IMR-90 (cell line): ENCODE measurements around the gene THY1. TPM values are rescaled to one million over a fixed set of nuclear protein-coding genes. Genes with fewer than 3 reads are reported as not detected.

Source experiments
- ATAC-seq: fragments of 200-7000 bp; cut with Tn5 transposase; 2 replicates; pipeline ENCODE4 v1.9.1; 2020; ENCODE audit warnings: low read depth, mild to moderate bottlenecking, moderate library complexity
- BruUV-seq: library from RNA; stranded (reverse); fragments of 400-500 nt; replicated peaks from 2 replicates; lab custom pipeline; 2021; lab: Mats Ljungman, UMichigan
- CTCF ChIA-PET: fragments of 300-600 bp; formaldehyde crosslinking; extraction: SDS; loops from one replicate; lab custom pipeline; 2021; ENCODE audit warnings: antibody characterized with exemption; lab: Yijun Ruan, JAX
- POLR2A ChIA-PET: fragments of 300-600 bp; sonication (Branson Sonifier 250); formaldehyde crosslinking; loops from one replicate; lab custom pipeline; 2022; ENCODE audit warnings: antibody characterized with exemption; ENCODE audit not compliant: unreplicated experiment; lab: Charles Lee
- DNase-seq: peaks from one replicate; pipeline ENCODE4 v3.0.0; 2013
- H2AFZ ChIP-seq: replicated peaks from 2 replicates; pipeline ENCODE3; 2013; ENCODE audit warnings: low read length, mild to moderate bottlenecking; ENCODE audit not compliant: poor library complexity
- H2AK5ac ChIP-seq: 2 replicates; pipeline ENCODE4 v1.6.1; 2013; ENCODE audit warnings: low read depth, low read length, inconsistent platforms
- H2AK9ac ChIP-seq: replicated peaks from 2 replicates; pipeline ENCODE3; 2013; ENCODE audit warnings: mild to moderate bottlenecking, low read depth, low read length, moderate library complexity; ENCODE audit not compliant: poor library complexity
- H2BK120ac ChIP-seq: 2 replicates; pipeline ENCODE4 v1.6.1; 2013; ENCODE audit warnings: low read depth, low read length, inconsistent platforms
- H2BK15ac ChIP-seq: 3 replicates; pipeline ENCODE4 v1.6.1; 2013; ENCODE audit warnings: low read depth, low read length, inconsistent platforms
- H2BK20ac ChIP-seq: 2 replicates; pipeline ENCODE4 v1.6.1; 2013; ENCODE audit warnings: low read depth, mild to moderate bottlenecking, inconsistent platforms, low read length, moderate library complexity
- H2BK5ac ChIP-seq: 2 replicates; pipeline ENCODE4 v1.6.1; 2013; ENCODE audit warnings: mild to moderate bottlenecking, low read depth, low read length, inconsistent platforms; ENCODE audit not compliant: poor library complexity, severe bottlenecking
- H3K14ac ChIP-seq: replicated peaks from 2 replicates; pipeline ENCODE4 v1.6.1; 2013; ENCODE audit warnings: low read depth, low read length, inconsistent platforms
- H3K18ac ChIP-seq: 2 replicates; pipeline ENCODE4 v1.6.1; 2013; ENCODE audit warnings: low read depth, low read length, control low read depth
- H3K23ac ChIP-seq: 2 replicates; pipeline ENCODE4 v1.6.1; 2013; ENCODE audit warnings: low read depth, low read length, inconsistent platforms
- H3K27ac ChIP-seq: 2 replicates; pipeline ENCODE4 v1.5.1; 2013; ENCODE audit warnings: mild to moderate bottlenecking, control low read depth, low read length; ENCODE audit not compliant: insufficient read depth
- H3K27me3 ChIP-seq: 2 replicates; pipeline ENCODE4 v1.6.1; 2013; ENCODE audit warnings: low read length; ENCODE audit not compliant: control insufficient read depth, insufficient read depth
- H3K36me3 ChIP-seq: 2 replicates; pipeline ENCODE4 v1.6.1; 2013; ENCODE audit warnings: low read length, mixed read lengths; ENCODE audit not compliant: control insufficient read depth, insufficient read depth
- H3K4ac ChIP-seq: 2 replicates; pipeline ENCODE4 v1.6.1; 2013; ENCODE audit warnings: low read depth, low read length, inconsistent platforms
- H3K4me1 ChIP-seq: 2 replicates; pipeline ENCODE4 v1.6.1; 2013; ENCODE audit warnings: low read length, mixed read lengths; ENCODE audit not compliant: control insufficient read depth, insufficient read depth
- H3K4me2 ChIP-seq: 2 replicates; pipeline ENCODE4 v1.6.1; 2013; ENCODE audit warnings: low read depth, mild to moderate bottlenecking, control low read depth, low read length, moderate library complexity
- H3K4me3 ChIP-seq: 2 replicates; pipeline ENCODE4 v1.5.1; 2013; ENCODE audit warnings: low read depth, mild to moderate bottlenecking, control low read depth, low read length, moderate library complexity; ENCODE audit not compliant: insufficient read depth
- H3K56ac ChIP-seq: 2 replicates; pipeline ENCODE4 v1.6.1; 2013; ENCODE audit warnings: low read length, inconsistent platforms; ENCODE audit not compliant: insufficient read depth; ENCODE audit errors: extremely low read depth
- H3K79me1 ChIP-seq, 2 experiments: 2 replicates each; pipeline ENCODE4 v1.6.1; 2013; ENCODE audit warnings: low read length in 2 of 2, inconsistent platforms in 1 of 2, low read depth in 1 of 2
- H3K9ac ChIP-seq: 2 replicates; pipeline ENCODE4 v1.6.1; 2013; ENCODE audit warnings: low read depth, low read length, control low read depth
- H3K9me1 ChIP-seq: 2 replicates; pipeline ENCODE4 v1.6.1; 2013; ENCODE audit warnings: low read length, inconsistent platforms; ENCODE audit not compliant: insufficient read depth
- H3K9me3 ChIP-seq: 2 replicates; pipeline ENCODE4 v1.6.1; 2013; ENCODE audit warnings: low read length; ENCODE audit not compliant: control insufficient read depth, insufficient read depth
- H4K20me1 ChIP-seq: 2 replicates; pipeline ENCODE4 v1.6.1; 2013; ENCODE audit warnings: low read length, inconsistent platforms; ENCODE audit not compliant: insufficient read depth
- H4K5ac ChIP-seq: 2 replicates; pipeline ENCODE4 v1.6.1; 2013; ENCODE audit warnings: mild to moderate bottlenecking, low read depth, low read length, control low read depth
- H4K8ac ChIP-seq, 2 experiments: 2 replicates each; pipeline ENCODE4 v1.6.1; 2013; ENCODE audit warnings: low read depth in 2 of 2, low read length in 2 of 2, control low read depth in 1 of 2, inconsistent platforms in 1 of 2
- H4K91ac ChIP-seq: 2 replicates; pipeline ENCODE4 v1.6.1; 2013; ENCODE audit warnings: low read depth, low read length, inconsistent platforms; ENCODE audit not compliant: insufficient read depth
- BHLHE40 ChIP-seq: fragments of 150-350 bp; IDR thresholded peaks from 2 replicates; pipeline ENCODE4 v1.6.1; 2016; ENCODE audit warnings: mild to moderate bottlenecking, low read depth, low read length
- CEBPB ChIP-seq: IDR thresholded peaks from 2 replicates; pipeline ENCODE4 v1.6.1; 2012; ENCODE audit warnings: low read depth, low read length, improper control_type of control experiment
- CHD1 ChIP-seq: IDR thresholded peaks from 2 replicates; pipeline ENCODE4 v1.6.1; 2012; ENCODE audit warnings: low read depth, low read length, improper control_type of control experiment
- CTCF ChIP-seq: conservative IDR thresholded peaks from 2 replicates; pipeline ENCODE4 v1.5.1; 2012; ENCODE audit warnings: mild to moderate bottlenecking, low read depth, low read length, improper control_type of control experiment
- ELK1 ChIP-seq: fragments of 150-350 bp; IDR thresholded peaks from 2 replicates; pipeline ENCODE4 v1.6.1; 2016; ENCODE audit warnings: low read depth, mild to moderate bottlenecking, low read length, moderate library complexity, borderline replicate concordance
- FOS ChIP-seq: fragments of 150-350 bp; IDR thresholded peaks from 2 replicates; pipeline ENCODE4 v1.6.1; 2016; ENCODE audit warnings: low read depth, low read length
- MAFK ChIP-seq: IDR thresholded peaks from 2 replicates; pipeline ENCODE4 v1.6.1; 2012; ENCODE audit warnings: low read depth, low read length, improper control_type of control experiment
- MAZ ChIP-seq: IDR thresholded peaks from 2 replicates; pipeline ENCODE4 v1.6.1; 2012; ENCODE audit warnings: low read depth, mild to moderate bottlenecking, low read length, improper control_type of control experiment, moderate library complexity, borderline replicate concordance
- MXI1 ChIP-seq: IDR thresholded peaks from 2 replicates; pipeline ENCODE4 v1.6.1; 2012; ENCODE audit warnings: low read depth, mild to moderate bottlenecking, low read length, moderate library complexity, borderline replicate concordance
- NFE2L2 ChIP-seq: fragments of 150-350 bp; IDR thresholded peaks from 2 replicates; pipeline ENCODE4 v1.6.1; 2016; ENCODE audit warnings: low read depth, mild to moderate bottlenecking, low read length
- POLR2A ChIP-seq: IDR thresholded peaks from 2 replicates; pipeline ENCODE4 v1.6.1; 2012; ENCODE audit warnings: mild to moderate bottlenecking, low read depth, low read length
- RCOR1 ChIP-seq: IDR thresholded peaks from 2 replicates; pipeline ENCODE4 v1.6.1; 2012; ENCODE audit warnings: mild to moderate bottlenecking, low read length, improper control_type of control experiment; ENCODE audit not compliant: insufficient replicate concordance
- RFX5 ChIP-seq: IDR thresholded peaks from 2 replicates; pipeline ENCODE4 v1.8.0; 2012; ENCODE audit warnings: low read depth, mild to moderate bottlenecking, low read length, moderate library complexity
- SMC3 ChIP-seq: fragments of 150-350 bp; IDR thresholded peaks from 2 replicates; pipeline ENCODE4 v1.6.1; 2016; ENCODE audit warnings: low read depth, mild to moderate bottlenecking, antibody characterized with exemption, low read length, moderate library complexity
- USF2 ChIP-seq: fragments of 150-350 bp; IDR thresholded peaks from 2 replicates; pipeline ENCODE4 v1.6.1; 2017; ENCODE audit warnings: mild to moderate bottlenecking, antibody characterized with exemption, low read length, low read depth
- WGBS, 2 experiments: methylation state at CpG; one replicate each; pipeline versions ENCODE4 v1.1.5 to v1.1.7; 2013; ENCODE audit warnings: missing lambda C conversion rate in 2 of 2; ENCODE audit not compliant: insufficient read length in 1 of 2; ENCODE audit errors: extremely low coverage in 2 of 2; 5-methylcytosine and 5-hydroxymethylcytosine counted together
- dilution Hi-C: fragments of 300-500 bp; cut with HindIII; formaldehyde crosslinking; loops from one replicate; pipeline ENCODE4 v1.14.3; 2018; ENCODE audit warnings: low sequenced_read_pairs; ENCODE audit not compliant: unreplicated experiment
- in situ Hi-C: fragments of 300-500 bp; cut with MboI; formaldehyde crosslinking; loops from 3 replicates; pipeline ENCODE4 v1.14.3; 2019; ENCODE audit warnings: low sequenced_read_pairs, inconsistent platforms, mixed read lengths
- intact Hi-C: fragments of 100-400 bp; cut with micrococcal nuclease; formaldehyde crosslinking; loops from 2 replicates; pipeline ENCODE4 v1.10.0; 2022
- polyA plus RNA-seq, 3 experiments: library from polyadenylated mRNA; depleted of rRNA; stranded (reverse); fragments of >200 nt; gene quantifications; 2 replicates each; pipeline ENCODE4 v1.2.3, GENCODE V29; 2012; ENCODE audit warnings: low replicate concordance in 1 of 3
- total RNA-seq: library from RNA; depleted of rRNA; stranded (reverse); fragments of >200 nt; gene quantifications from 2 replicates; pipeline ENCODE4 v1.2.3, GENCODE V29; 2012

Gene THY1
- total and polyA plus RNA-seq, 2 of the 4 experiments (the other 2 are of a cell fraction): 703 to 2,603 TPM

GRCh38 chr11:119436711-119437110 lies 13.7 kb upstream of the THY1 start:
- CTCF ChIA-PET: interaction anchor here (0.6 kb wide), 1 partner anchor 13 kb away, joined by 3 read pairs; no protein-coding TSS in a partner anchor
- no peak overlapping the region for H2AK9ac ChIP-seq
- no peaks in the 10 kb centered on the region for H3K79me1 ChIP-seq
- H3K4me2 ChIP-seq: no peak overlapping the region
- H2BK120ac ChIP-seq: no peak overlapping the region
- peaks cover 13% of the 10 kb centered on the region for H3K9me1 ChIP-seq
- H3K23ac ChIP-seq: no peak overlapping the region
- H3K4me1 ChIP-seq: peaks cover 19% of the 10 kb centered on the region
- H2AFZ ChIP-seq: peak overlapping the region; percentile 27
- no peak overlapping the region for H3K4me3 ChIP-seq
- H2BK15ac ChIP-seq: no peak overlapping the region
- in situ Hi-C loops: no loop called here
- H3K14ac ChIP-seq: no peak overlapping the region
- H4K20me1 ChIP-seq: peaks cover 5% of the 10 kb centered on the region; the same call in 1 of the 2 replicates
- H3K27ac ChIP-seq: no peak overlapping the region
- no peak overlapping the region for H4K5ac ChIP-seq
- H3K9ac ChIP-seq: no peak overlapping the region
- no peak for ATAC-seq
- no peak overlapping the region for H4K91ac ChIP-seq
- H3K27me3 ChIP-seq: no peaks in the 10 kb centered on the region
- intact Hi-C loops: no loop called here
- no TSS peak for BruUV-seq
- no peak overlapping the region for H3K18ac ChIP-seq
- no peak for TF ChIP-seq SMC3
- no peak for TF ChIP-seq MAZ
- no peak for TF ChIP-seq POLR2A
- TF ChIP-seq USF2: no peak
- TF ChIP-seq RCOR1: no peak
- no peak for TF ChIP-seq ELK1
- TF ChIP-seq CEBPB: no peak
- no peak for TF ChIP-seq NFE2L2
- no peak for TF ChIP-seq RFX5
- TF ChIP-seq CTCF: no peak
- no peak for TF ChIP-seq CHD1
- TF ChIP-seq FOS: no peak
- TF ChIP-seq MAFK: no peak
- TF ChIP-seq MXI1: no peak
- no peak for TF ChIP-seq BHLHE40
- peak overlapping the region; percentile 40 for H2AK5ac ChIP-seq
- no peaks in the 10 kb centered on the region for H3K9me3 ChIP-seq
- H3K56ac ChIP-seq: no peak overlapping the region
- no CpG with 5 or more reads among the region's 2 CpGs for WGBS, 2 experiments
- no peak overlapping the region for H2BK20ac ChIP-seq
- no peak overlapping the region for H2BK5ac ChIP-seq
- no peak overlapping the region for H3K4ac ChIP-seq
- H4K8ac ChIP-seq: no peak overlapping the region
- DNase-seq: no peak
- no peaks in the 10 kb centered on the region for H3K36me3 ChIP-seq
- dilution Hi-C loops: no loop called here
- POLR2A ChIA-PET: no interaction called here
